GM19372 (cell line): ENCODE data around the gene THBS4.
"Not testable (repeated sequence)": the region's sequence is repeated elsewhere in the genome, so short reads cannot be mapped to it uniquely, and the experiment has no call there.

ENCODE experiments used
- ATAC-seq: cut with Tn5 transposase; IDR thresholded peaks from one replicate; pipeline ENCODE4 v1.9.1; 2021; ENCODE audit warnings: mild to moderate bottlenecking, low read depth, moderate library complexity; ENCODE audit not compliant: unreplicated experiment

Gene THBS4

GRCh38 chr5:80072103-80073073 is 37.2 kb downstream of the THBS4 start:
- ATAC-seq, result no peak

- no peak for ATAC-seq
Measured at GRCh38 chr5:80076131-80077050, 41.2 kb downstream of the THBS4 start.

GRCh38 chr5:80077051-80077714 is 42.0 kb downstream of the THBS4 start:
- ATAC-seq, result no peak

GRCh38 chr5:80078921-80079320 is 43.8 kb downstream of the THBS4 start:
- ATAC-seq, result no peak

GRCh38 chr5:80082281-80082680 is 47.1 kb downstream of the THBS4 start:
- ATAC-seq, result no peak

GRCh38 chr5:80082731-80083100 is 47.6 kb downstream of the THBS4 start:
- no peak for ATAC-seq

- ATAC-seq, result no peak
Measured at GRCh38 chr5:80083101-80083890, 48.1 kb downstream of the THBS4 start.

- no peak for ATAC-seq
Measured at GRCh38 chr5:80090884-80091166, 55.7 kb downstream of the THBS4 start.

GRCh38 chr5:80091792-80092192 is 56.6 kb downstream of the THBS4 start:
- ATAC-seq, result not testable (repeated sequence)

GRCh38 chr5:80092486-80093107 is 57.4 kb downstream of the THBS4 start:
- ATAC-seq, result no peak

- no peak for ATAC-seq
Measured at GRCh38 chr5:80093796-80094195, 58.6 kb downstream of the THBS4 start.

- no peak for ATAC-seq
Measured at GRCh38 chr5:80094236-80094738, 59.1 kb downstream of the THBS4 start.

GRCh38 chr5:80097451-80097850 is 62.3 kb downstream of the THBS4 start:
- no peak for ATAC-seq

GRCh38 chr5:80101993-80102392 is 66.8 kb downstream of the THBS4 start:
- no peak for ATAC-seq

- no peak for ATAC-seq
Measured at GRCh38 chr5:80103371-80103770, 68.2 kb downstream of the THBS4 start.

- no peak for ATAC-seq
Measured at GRCh38 chr5:80105698-80106439, 70.7 kb downstream of the THBS4 start.

GRCh38 chr5:80106916-80107315 is 71.8 kb downstream of the THBS4 start:
- no peak for ATAC-seq

- ATAC-seq, result no peak
Measured at GRCh38 chr5:80109646-80110478, 74.7 kb downstream of the THBS4 start.
